GM19468 (cell line): ENCODE results near the gene ING5.
"Not testable (repeated sequence)": the region's sequence is repeated elsewhere in the genome, so short reads cannot be mapped to it uniquely, and the experiment has no call there.

ENCODE experiments used
- ATAC-seq: cut with Tn5 transposase; IDR thresholded peaks from one replicate; pipeline ENCODE4 v1.9.1; 2021; ENCODE audit warnings: mild to moderate bottlenecking, moderate library complexity, moderate number of reproducible peaks; ENCODE audit not compliant: unreplicated experiment; ENCODE audit errors: extremely low read depth

ING5 gene

DNA sequence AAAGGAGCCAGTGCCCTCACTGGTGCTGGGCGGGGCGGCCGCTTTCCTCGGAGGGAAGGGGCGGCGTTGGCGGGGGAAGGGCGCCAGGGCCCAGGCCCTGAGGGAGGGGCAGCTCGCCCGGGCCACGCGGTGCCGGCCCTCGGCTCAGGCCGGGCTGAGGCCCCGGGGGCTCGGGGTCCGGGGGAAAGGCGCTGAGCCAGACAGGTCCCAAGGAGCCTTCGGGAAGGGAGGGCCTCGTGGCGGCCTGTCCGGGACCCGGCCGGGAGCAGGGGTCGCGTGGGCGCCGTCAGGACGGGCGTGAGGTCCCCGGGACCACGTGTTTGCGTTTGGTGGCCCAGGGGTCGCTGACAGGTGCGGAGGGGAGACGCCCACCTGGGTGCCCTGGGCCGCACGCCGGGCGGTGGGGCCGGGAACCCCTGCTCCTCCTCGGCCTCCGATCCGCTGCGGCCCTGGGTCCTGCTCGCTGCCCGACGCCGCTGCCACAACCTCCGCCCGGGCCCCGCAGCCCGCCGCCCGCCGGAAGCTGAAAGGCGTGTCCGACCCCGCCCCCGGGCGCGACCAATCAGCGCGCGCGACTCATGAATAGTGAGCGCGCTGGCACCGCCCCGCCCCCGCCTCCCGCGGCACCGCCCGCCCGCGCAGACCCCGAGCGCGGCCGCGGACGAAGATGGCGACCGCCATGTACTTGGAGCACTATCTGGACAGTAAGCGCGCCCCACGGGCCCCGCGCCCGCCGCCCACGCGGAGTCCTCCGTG is at the start of gene ING5:
TSS of gene ING5 (plus strand) at position 641 of the 756 bp plus-strand sequence. CDS start at position 668, 27 bp downstream.
- peak; percentile 41 for ATAC-seq

DNA sequence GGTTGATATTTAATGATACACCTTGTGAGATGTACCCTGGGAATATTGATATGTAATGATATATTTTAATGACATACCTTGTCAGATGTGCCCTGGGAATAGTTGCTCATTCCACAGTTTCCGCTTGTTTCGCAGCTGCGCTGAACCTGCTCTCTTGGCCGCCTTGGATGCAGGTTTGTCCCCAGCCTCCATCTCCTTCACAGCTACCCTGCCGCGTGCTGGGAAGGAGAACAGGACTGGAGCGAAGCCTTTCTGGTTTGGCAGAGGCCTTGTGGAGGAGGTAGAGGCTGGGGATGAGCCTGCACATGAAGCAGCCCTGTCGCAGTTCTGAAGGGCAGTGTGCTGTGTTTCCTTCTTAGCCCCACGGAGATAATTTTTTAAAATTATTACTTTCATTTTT is 49.7 kb upstream of the ING5 start:
- ATAC-seq: no peak

DNA sequence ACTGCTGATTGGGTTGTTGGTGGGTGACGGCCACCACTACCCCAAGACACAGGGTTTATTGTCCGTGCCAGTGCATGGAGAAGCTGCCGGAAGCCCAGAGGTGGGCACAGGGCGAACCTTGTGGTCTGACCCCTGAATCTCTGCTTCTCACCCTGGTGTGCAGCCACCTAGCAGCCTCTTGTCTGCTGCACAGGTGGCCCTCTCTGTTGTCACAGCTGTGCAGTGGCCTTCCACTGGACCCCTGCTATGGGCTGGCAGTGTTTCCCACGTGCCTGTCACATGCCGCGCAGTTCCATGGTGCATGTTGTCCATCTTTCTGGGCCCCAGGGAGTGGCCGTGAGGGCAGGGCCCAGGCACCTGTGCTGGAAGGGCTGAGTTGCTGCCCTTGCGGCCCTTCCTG is 49.1 kb upstream of the ING5 start:
- ATAC-seq: no peak

DNA sequence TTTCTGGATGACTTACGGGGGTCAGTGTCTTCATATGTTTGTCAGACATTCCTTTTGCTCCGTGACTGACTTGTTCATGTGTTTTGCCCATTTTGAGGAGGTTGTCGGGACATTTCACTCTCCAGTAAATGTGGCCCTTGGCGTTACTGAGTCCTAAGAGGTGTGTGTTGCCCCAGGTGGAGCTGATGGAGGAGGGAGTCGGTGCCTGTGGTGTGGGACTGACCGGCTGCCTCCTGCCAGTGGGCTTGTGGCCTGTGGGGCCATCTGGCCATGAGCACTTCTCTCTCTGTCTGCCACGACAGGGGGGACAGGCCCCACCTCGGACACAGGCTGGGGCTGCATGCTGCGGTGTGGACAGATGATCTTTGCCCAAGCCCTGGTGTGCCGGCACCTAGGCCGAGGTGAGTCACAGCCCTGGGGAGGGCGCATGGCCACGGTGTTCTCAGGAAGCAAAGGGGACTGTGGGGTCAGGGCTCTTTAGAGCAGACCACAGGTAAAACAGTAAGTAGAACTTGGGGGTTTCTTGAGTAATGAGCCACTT is 48.6 kb upstream of the ING5 start:
- no peak for ATAC-seq

DNA sequence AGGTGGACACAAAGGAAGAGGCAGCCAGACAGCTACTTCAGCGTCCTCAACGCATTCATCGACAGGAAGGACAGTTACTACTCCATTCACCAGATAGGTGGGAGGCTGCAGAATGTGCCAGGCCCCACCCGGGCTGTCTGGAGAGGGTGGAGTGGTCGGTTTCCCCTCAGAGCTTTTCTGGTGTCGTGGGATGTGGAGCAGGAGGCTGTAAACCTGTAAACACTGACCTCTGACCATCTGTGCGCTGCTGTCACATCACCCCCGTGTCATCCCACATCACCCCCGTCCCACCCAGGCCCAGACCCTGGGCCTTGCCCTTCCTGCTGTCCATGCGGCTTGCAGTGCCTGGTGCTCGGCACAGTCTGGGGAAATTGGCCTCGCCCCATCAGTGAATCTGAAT is 47.3 kb upstream of the ING5 start:
- no peak for ATAC-seq

DNA sequence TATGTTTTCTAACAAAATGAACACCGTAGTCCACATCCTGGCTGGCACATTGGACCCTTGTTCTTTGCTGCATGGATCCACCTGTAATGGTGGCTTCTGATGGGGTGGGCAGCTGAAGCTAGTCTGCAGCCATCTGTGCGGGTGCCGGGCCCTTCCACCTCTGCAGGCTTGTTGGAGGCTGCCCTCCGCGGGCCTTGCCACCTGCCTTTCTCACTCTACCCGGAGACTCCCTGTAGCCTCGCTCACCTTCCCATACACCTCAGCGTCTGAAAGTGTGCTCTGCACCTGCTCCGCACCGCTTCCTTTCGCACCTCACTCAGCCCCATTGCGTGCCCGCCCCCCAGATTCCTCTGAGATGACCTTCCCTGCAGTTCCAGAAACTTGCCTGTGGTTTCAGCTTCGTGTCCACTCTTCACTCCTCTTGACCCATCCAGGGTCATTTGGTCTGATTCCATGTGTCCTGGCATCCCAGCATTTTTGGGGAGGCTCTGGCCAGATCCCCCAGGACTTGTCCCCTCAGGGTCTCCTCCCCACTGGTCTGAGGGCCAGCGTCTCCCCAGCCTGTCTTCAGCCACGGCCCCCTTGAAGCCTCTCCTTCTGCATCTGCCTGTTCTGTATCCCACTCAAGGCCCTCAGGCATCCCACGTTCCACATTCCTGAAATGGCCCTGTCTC is 46.2 kb upstream of the ING5 start:
- no peak for ATAC-seq

- ATAC-seq: no peak
Observed at GRCh38 chr2:241656190-241656741, 45.6 kb upstream of the ING5 start.

- no peak for ATAC-seq
Observed at GRCh38 chr2:241657786-241658254, 44.0 kb upstream of the ING5 start.

DNA sequence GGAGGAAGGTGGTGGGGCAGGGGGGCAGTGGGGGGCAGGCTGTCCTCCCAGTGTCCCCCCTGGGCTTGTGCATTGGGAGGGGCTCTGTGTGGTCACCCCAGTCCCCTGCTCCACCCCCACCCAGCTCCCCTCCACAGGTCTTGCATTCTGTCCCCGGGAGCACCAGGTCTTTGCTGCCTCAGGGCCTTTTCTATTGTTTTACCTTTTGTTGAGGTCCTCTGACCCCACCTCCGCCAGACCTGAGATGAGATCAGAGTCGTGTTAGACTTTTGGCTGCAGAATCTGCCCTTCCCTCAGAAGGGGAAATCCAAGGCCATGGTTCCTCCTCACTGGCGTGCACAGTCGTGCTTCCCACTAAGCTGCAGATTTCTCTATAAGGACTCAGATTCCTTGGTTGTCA is 43.5 kb upstream of the ING5 start:
- no peak for ATAC-seq

GRCh38 chr2:241659150-241659739 is 42.6 kb upstream of the ING5 start:
- ATAC-seq: no peak

GRCh38 chr2:241660593-241661213 is 41.1 kb upstream of the ING5 start:
- ATAC-seq: no peak

GRCh38 chr2:241662731-241663130 is 39.1 kb upstream of the ING5 start:
- ATAC-seq: not testable (repeated sequence)

GRCh38 chr2:241665731-241666440 is 36.0 kb upstream of the ING5 start:
- ATAC-seq: no peak

- no peak for ATAC-seq
Observed at GRCh38 chr2:241666627-241667400, 35.0 kb upstream of the ING5 start.

- ATAC-seq: no peak
Observed at GRCh38 chr2:241668354-241668753, 33.5 kb upstream of the ING5 start.

GRCh38 chr2:241668839-241669238 is 33.0 kb upstream of the ING5 start:
- ATAC-seq: no peak

DNA sequence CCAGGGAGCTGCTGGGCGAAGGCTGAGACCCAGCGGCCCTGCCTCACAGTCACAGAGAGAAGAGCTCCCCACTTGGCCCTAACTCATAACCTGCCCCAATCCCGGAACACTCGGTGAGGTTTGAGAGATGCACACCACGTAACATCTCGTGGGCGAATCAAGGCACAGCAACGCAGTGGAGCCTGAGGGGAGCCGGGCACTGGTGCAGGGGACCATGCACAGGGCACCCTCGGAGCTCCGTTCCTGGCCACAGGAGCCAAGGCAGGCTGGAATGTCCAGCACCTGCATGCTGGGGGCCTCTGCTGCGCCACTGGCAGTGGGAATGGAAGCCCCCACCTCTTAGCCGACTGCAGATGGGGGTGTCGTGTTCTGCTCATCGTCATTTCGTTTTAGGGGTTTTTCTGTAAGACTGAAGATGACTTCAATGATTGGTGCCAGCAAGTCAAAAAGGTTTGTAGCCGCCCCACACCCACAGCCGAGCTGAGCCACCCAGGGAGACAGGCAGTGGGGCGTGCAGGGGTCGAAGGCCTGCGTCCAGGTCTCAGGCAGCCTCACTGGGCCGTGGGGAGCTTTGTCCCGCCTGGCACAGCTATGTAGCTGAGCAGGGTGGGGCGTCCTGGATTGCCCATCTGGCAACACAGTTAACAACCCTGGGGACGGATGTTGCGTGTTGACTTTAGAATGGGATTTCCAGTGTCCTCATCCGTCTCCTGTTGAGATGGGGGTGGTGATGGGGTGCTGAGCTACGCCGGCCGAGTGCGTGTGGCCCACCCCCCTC is 31.3 kb upstream of the ING5 start:
- ATAC-seq: no peak
